Right lobe of liver (tissue), 6 donors: ENCODE measurements around the gene NOD2. TPM values are rescaled to one million over a fixed set of nuclear protein-coding genes. Genes with fewer than 3 reads are reported as not detected.

Experiments
- ATAC-seq, 4 donors: fragments of 200-7000 bp; cut with Tn5 transposase; one replicate each; pipeline ENCODE4 v1.9.1; 2020; ENCODE audit warnings: mild to moderate bottlenecking in 4 of 4, moderate library complexity in 4 of 4
- DNase-seq, 3 donors: peaks; one replicate each; pipeline ENCODE4 v3.0.0-alpha.2; 2020
- H3K27ac ChIP-seq, 3 donors: fragments of 200-600 bp; one replicate each; pipeline ENCODE4 v1.8.0; 2022
- H3K27me3 ChIP-seq, 2 donors: fragments of 200-600 bp; one replicate each; pipeline ENCODE4 v1.8.0; 2022
- H3K36me3 ChIP-seq, 4 donors: fragments of 200-600 bp; sonication (generic) in 1 of 4; one replicate each; pipeline versions ENCODE4 v1.5.1 to v1.8.0; 2017 to 2022; ENCODE audit warnings: control low read depth in 1 of 4
- H3K4me1 ChIP-seq, 4 donors: fragments of 200-600 bp; sonication (generic) in 1 of 4; one replicate each; pipeline versions ENCODE4 v1.5.1 to v1.8.0; 2017 to 2022; ENCODE audit warnings: control low read depth in 1 of 4
- H3K4me3 ChIP-seq, 3 donors: fragments of 200-600 bp; one replicate each; pipeline ENCODE4 v1.8.0; 2022
- H3K9me3 ChIP-seq, 4 donors: fragments of 200-600 bp; sonication (generic) in 1 of 4; one replicate each; pipeline versions ENCODE4 v1.5.1 to v1.8.0; 2017 to 2022; ENCODE audit warnings: control low read depth in 1 of 4
- CTCF ChIP-seq, 4 donors: fragments of 200-600 bp in 3 of 4; fragments of 450-650 bp in 1 of 4; IDR thresholded peaks; one replicate each; pipeline versions ENCODE4 v1.5.1 to v1.8.0; 2016 to 2022; ENCODE audit warnings: antibody characterized with exemption in 4 of 4, mild to moderate bottlenecking in 2 of 4
- POLR2A ChIP-seq: fragments of 450-650 bp; IDR thresholded peaks from one replicate; pipeline ENCODE4 v1.6.1; 2017; ENCODE audit warnings: antibody characterized with exemption, mild to moderate bottlenecking
- WGBS: methylation state at CpG from one replicate; pipeline ENCODE4 v1.1.6; 2018; ENCODE audit warnings: low coverage, low lambda C conversion rate; ENCODE audit not compliant: insufficient coverage; ENCODE audit errors: missing lambda C conversion rate; 5-methylcytosine and 5-hydroxymethylcytosine counted together
- intact Hi-C, 2 donors: fragments of 100-400 bp; cut with DNase I; formaldehyde crosslinking; loops; one replicate each; pipeline versions ENCODE4 v1.11.2 to v1.14.1; 2022
- total RNA-seq, 6 experiments: library from RNA; depleted of rRNA in 2 of 6; stranded (reverse); fragments of >200 nt in 2 of 6; fragmentation: NEBNext Ultra II Directional in 3 of 6; extraction: Animal tissue kit (Norgen Biotek cat#: 25700) in 3 of 6; gene quantifications; one replicate each; pipeline versions ENCODE4 v1.1.0 to v1.2.4, GENCODE V29; 2016 to 2023
- donor health status: DM: no; HTN: yes; CAD: no.
- donor health status: DM: no; HTN: no; CAD: no.
- donor health status: DM: no; HTN: no; CAD: no.
- donor health status: DM: no; HTN: yes; CAD: no.
- donor health status: DM: no; HTN: yes; CAD: no.

Gene NOD2
- total RNA-seq, 6 experiments from 2014 or later: 0.74 to 6.0 (median 1.4) TPM

- DNase-seq (no peak), ATAC-seq (no peak)
- intact Hi-C loops: no loop called here
- no peak overlapping the region for H3K4me3 ChIP-seq
- H3K27ac ChIP-seq: no peak overlapping the region
- TF ChIP-seq CTCF (IDR thresholded peaks at IDR 0.05) (no peak), POLR2A (no peak)
- no peaks in the 10 kb centered on the region for H3K27me3 ChIP-seq
- no CpG with 5 or more reads among the region's 1 CpG for WGBS
- no peaks in the 10 kb centered on the region for H3K9me3 ChIP-seq
- H3K36me3 ChIP-seq: no peaks in the 10 kb centered on the region
- H3K4me1 ChIP-seq: no peaks in the 10 kb centered on the region
Observed at GRCh38 chr16:50722405-50722737, 29.0 kb downstream of the NOD2 start.

GRCh38 chr16:50722960-50723359, 29.6 kb downstream of the NOD2 start:
- whole genome bisulfite sequencing: 95% methylated on average over 2 of the region's 2 CpGs
- Histone ChIP-seq H3K36me3 (no peaks in the 10 kb centered on the region), H3K4me1 (no peaks in the 10 kb centered on the region), H3K27ac (no peak overlapping the region), H3K4me3 (no peak overlapping the region), H3K9me3 (no peaks in the 10 kb centered on the region), H3K27me3 (no peaks in the 10 kb centered on the region)
- no peak for TF ChIP-seq POLR2A
- TF ChIP-seq CTCF (IDR thresholded peaks at IDR 0.05): no peak
- no peak for ATAC-seq
- no peak for DNase-seq
- intact Hi-C loops: no loop called here

- Histone ChIP-seq H3K9me3 (no peaks in the 10 kb centered on the region), H3K27me3 (no peaks in the 10 kb centered on the region), H3K4me3 (no peak overlapping the region), H3K27ac (no peak overlapping the region), H3K36me3 (no peaks in the 10 kb centered on the region), H3K4me1 (no peaks in the 10 kb centered on the region)
- DNase-seq: no peak
- intact Hi-C loops: no loop called here
- no peak for TF ChIP-seq CTCF (IDR thresholded peaks at IDR 0.05)
- ATAC-seq: no peak
Observed at GRCh38 chr16:50724306-50724705, 30.9 kb downstream of the NOD2 start.

- DNase-seq: no peak
- ATAC-seq: no peak
- no peaks in the 10 kb centered on the region for H3K9me3 ChIP-seq
- intact Hi-C loops: no loop called here
- WGBS: 68% methylated on average over 5 of the region's 6 CpGs
- H3K36me3 ChIP-seq: no peaks in the 10 kb centered on the region
- no peaks in the 10 kb centered on the region for H3K27me3 ChIP-seq
- no peaks in the 10 kb centered on the region for H3K4me1 ChIP-seq
- H3K4me3 ChIP-seq: no peak overlapping the region
- no peak for TF ChIP-seq POLR2A
- no peak for TF ChIP-seq CTCF (IDR thresholded peaks at IDR 0.05)
- no peak overlapping the region for H3K27ac ChIP-seq
Observed at GRCh38 chr16:50731130-50731988, 38.0 kb downstream of the NOD2 start.
